ENCODE data around the gene RPS21.
A peak's percentile ranks its signal among the peaks of the same experiment; 100 is the strongest.

DNA sequence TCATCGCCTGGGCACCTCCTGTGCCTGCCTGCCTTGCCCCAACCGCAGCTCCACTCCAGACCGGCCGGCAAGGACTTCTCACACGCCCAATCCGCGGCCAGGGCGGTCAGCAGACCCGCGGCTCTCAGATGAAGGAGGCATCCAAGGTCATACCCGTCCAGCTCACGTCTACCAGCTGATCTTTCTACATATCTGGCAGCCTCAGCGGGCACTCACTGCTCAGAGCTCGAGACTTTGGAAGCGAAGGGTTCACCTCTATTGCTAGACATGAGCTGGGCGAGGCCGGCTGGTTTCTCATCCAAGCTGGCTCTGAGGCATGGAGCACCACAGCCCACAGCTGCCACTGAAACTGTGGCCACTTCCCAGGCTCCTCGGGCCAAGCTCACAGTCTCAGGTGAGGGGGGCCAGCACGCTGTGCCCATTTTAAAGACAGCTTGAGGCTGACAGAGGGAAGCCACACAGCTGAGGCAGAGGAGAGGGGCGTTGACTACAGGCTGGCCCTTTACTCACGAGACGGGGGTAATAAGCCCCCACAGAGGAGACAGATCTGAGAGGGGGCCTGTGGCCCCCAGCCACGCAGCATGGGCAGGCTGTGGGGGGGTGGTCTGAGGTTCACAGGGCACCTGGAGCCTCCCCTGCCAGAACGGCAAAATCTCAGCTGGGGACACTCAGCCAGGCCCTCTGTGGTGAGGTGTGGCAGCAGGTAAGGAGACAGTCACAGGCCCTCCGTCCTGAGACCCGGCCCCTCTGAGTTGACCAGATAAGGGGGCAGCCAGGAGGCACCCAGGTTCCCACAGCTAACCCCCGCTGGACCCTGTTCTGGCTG lies 21.8 kb upstream of the RPS21 start:
- TF ChIP-seq, protein P1, sequence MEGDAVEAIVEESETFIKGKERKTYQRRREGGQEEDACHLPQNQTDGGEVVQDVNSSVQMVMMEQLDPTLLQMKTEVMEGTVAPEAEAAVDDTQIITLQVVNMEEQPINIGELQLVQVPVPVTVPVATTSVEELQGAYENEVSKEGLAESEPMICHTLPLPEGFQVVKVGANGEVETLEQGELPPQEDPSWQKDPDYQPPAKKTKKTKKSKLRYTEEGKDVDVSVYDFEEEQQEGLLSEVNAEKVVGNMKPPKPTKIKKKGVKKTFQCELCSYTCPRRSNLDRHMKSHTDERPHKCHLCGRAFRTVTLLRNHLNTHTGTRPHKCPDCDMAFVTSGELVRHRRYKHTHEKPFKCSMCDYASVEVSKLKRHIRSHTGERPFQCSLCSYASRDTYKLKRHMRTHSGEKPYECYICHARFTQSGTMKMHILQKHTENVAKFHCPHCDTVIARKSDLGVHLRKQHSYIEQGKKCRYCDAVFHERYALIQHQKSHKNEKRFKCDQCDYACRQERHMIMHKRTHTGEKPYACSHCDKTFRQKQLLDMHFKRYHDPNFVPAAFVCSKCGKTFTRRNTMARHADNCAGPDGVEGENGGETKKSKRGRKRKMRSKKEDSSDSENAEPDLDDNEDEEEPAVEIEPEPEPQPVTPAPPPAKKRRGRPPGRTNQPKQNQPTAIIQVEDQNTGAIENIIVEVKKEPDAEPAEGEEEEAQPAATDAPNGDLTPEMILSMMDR (IDR thresholded peaks at IDR 0.05): no peak
- peak in 1 of 2 donors; percentile 28 for TF ChIP-seq POLR2AphosphoS5 (IDR thresholded peaks at IDR 0.05; ENCODE audit: insufficient read depth in 1 of 2, low read depth in 1 of 2)
- no peak for TF ChIP-seq POLR2A (IDR thresholded peaks at IDR 0.05)

Measured in vagina (tissue), 2 donors.